HG03196 (cell line): ENCODE measurements around the gene CTXND1.
"Not testable (repeated sequence)": the region's sequence is repeated elsewhere in the genome, so short reads cannot be mapped to it uniquely, and the experiment has no call there.

ENCODE experiments used
- ATAC-seq: cut with Tn5 transposase; IDR thresholded peaks from one replicate; pipeline ENCODE4 v1.9.1; 2021; ENCODE audit not compliant: unreplicated experiment

Gene CTXND1

DNA sequence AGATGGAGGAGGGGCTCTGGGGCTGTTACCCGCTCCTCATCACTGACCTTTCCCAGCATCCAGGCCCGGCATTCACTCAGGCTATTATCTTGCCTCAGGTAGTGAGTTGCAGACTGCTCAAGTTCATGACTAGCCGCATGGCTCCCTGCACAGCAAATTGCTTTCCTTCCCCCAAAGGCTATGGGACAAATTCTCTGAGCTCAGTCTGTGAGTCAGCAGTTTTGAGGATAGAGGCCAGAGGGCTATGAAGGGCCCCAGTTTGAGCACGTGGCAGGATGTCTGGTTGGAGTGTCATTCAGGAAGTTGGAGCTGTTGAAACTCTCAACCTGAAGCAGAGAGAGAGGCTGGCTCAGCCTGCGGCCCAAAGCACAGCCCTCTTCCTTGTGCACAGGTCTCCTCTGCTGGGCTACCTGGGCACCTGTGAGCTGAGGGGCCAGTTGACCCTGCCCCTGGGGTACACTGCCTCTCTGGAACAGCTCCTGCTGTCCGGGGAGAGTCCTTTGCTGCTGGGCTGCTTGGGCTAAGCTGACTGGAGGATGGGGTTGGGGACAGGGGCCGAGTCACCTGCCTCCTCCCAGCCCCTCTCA is 91.3 kb downstream of the CTXND1 start:
- no peak for ATAC-seq

DNA sequence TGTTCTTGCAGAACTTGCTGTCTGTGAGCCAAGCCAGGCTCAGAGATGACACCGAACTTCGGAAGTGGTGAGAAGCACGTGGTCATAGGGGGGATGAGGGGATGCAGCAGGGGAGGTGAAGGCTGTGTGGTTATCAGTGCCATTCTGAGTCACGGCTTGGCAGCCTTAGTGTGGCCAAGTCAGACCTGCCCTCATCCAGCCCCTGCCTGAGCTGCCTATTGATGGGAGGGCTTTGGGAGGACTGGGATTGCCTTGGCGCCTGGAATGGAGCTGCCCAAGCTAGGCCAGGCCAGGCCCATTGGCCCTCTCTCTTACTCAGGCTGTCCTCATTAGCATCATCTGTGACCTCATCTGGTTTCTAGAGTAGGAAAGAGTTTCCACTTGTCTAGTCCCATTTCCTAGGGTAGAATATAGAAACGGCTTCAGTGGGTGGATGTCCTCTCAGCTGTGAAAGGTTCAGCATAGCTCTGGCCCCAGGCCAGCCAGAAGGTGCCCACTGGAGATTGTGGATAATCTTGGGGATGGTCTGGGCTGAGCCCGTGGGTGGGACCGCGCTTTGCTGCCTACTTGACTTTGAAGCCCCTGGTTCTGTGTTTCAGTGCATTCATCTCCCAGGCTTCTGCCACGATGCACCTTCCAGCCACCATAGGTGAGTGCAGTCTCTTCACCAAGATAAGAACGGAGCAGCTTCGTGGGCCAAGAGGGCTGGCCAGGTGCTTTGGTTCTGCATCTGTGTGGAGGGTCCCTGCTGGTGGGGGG is 92.0 kb downstream of the CTXND1 start:
- ATAC-seq, result no peak

DNA sequence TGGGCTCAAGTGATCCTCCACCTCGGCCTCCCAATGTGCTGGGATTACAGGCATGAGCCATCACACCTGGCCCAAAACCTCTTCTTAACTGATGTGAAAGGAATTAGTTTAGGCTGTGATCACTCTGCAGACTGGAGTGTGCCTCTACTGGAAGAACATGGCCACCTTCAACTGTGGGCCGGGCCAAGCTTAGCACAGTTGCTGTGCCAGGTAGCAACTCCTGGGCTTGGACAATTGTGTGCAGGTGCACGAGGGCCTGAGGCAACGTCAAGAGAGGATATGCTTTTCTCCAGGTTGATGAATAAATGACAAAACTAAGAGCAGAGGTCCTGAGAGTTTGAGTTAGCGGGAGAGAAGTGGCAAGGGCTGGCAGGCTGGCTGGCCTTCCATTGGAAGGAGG is 92.7 kb downstream of the CTXND1 start:
- no peak for ATAC-seq

DNA sequence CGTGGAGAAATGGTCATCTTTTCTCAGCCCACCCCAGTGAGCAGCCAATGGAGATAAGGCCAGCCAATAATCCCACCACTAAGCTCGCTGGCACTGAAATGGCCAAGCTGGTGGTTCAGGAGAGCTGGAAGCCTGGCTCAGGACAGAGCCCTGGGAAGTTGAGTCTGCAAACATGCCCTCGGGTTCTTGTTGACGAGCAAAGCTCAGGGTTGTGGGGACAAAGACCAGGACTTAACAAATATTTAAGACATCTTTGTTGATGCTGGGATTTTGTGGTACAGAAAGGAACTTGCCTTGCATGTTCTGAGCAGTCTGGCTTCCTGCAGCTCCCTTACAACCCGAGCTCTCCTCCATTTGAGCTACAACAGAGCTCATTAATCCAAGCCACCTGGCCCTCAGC is 94.8 kb downstream of the CTXND1 start:
- no peak for ATAC-seq

DNA sequence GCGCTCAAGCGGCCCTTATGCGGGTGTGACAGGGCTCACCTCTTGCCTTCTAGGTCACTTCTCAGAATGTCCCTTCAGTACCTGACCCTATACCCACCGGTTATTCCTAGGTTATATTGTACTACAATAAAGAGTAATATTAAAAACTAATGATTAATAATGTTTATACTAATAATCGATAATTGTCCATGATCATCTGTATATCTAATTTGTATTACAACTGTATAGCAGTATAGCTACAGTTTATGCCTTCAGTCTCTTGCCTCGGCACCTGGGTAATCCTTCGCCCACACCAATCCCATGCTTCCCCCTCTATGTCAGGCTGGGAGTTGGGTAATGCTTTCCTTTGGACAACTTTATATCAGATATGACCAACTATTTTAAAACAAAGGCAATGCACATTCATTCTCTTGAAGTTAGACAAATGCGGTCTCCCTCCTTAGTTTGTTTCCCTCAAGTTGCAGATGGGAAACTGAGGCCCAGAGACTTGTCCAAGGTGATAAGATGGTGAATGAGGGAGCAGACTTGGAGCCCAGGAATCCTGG is 95.8 kb downstream of the CTXND1 start:
- no peak for ATAC-seq

DNA sequence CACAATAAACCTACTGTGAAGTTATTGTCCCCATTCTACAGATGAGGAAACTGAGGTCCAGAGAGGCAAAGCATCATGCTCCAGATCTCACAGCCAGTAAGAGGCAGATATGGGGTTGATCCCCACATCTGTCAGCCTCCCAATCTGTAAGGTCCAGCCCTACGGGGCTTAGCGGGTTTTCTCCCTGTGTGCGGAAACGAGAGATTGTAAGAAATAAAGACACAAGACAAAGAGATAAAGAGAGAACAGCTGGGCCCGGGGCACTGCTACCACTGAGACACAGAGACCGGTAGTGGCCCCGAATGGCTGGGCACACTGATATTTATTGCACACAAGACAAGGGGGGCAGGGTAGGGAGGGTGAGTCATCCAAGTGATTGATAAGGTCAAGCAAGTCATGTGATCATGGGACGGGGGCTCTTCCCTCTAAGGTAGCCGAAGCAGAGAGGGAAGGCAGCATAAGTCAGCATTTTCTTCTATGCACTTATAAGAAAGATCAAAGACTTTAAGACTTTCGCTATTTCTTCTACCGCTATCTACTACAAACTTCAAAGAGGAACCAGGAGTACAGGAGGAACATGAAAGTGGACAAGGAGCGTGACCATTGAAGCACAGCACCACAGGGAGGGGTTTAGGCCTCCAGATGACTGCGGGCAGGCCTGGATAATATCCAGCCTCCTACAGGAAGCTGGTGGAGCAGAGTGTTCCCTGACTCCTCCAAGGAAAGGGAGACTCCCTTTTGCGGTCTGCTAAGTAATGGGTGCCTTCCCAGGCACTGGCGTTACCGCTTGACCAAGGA is 96.4 kb downstream of the CTXND1 start:
- not testable (repeated sequence) for ATAC-seq

DNA sequence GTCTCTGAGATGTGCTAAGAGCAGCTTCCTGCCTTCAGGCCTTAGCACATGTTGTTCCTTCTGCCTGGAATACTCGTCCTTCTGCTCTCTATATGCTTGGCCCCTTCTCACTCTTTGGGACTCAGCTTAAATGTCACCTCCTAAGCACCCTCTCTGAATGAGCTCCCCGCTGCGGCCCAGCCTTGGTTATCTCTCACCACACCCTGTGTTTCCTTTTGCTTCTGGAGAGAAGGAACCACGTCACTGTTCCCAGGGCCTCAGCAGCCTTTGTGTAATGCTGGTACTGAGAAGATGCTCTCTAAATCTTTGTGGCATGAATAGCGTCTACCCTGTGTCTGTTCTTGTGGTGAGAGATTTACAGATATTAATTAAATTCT is 97.0 kb downstream of the CTXND1 start:
- ATAC-seq, result no peak

DNA sequence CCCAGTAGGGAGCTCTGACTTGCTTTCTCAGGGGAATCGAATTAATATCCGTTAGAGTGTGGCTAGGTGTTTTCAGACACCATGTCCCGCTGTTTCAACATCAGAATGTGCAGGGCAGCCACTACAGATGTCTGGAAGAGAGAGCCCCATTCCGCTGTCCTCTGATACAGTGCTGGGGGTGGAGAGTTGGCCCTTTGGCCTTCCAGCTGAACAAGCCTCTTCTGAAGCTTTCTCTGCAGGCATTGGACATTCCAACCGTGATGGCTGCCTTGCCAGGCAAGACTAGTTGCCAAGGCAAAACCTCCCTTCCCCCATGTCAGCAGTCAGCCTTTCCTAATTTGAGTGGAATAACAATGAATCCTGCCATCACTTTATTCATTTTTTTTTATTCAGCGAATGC is 97.7 kb downstream of the CTXND1 start:
- ATAC-seq, result no peak

DNA sequence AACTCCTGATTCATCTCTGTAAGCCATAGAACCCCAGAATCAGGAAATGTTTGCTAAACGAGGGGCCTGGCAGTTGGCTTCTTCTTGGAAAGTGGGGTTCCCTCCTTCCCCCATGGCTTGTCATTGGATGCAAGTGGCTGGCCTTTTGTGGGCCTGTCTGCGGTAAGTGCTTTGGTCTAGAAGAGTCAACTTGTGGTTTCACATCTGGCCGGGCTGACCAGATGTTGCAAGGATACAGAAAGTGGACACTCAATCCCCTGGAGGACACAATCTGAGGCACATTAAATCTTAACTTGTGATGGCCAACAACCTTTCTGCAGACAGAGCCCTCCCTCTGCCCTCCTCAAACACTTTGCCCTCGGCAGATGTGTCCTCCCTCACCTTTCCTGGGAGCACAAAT is 98.1 kb downstream of the CTXND1 start:
- ATAC-seq, result no peak

DNA sequence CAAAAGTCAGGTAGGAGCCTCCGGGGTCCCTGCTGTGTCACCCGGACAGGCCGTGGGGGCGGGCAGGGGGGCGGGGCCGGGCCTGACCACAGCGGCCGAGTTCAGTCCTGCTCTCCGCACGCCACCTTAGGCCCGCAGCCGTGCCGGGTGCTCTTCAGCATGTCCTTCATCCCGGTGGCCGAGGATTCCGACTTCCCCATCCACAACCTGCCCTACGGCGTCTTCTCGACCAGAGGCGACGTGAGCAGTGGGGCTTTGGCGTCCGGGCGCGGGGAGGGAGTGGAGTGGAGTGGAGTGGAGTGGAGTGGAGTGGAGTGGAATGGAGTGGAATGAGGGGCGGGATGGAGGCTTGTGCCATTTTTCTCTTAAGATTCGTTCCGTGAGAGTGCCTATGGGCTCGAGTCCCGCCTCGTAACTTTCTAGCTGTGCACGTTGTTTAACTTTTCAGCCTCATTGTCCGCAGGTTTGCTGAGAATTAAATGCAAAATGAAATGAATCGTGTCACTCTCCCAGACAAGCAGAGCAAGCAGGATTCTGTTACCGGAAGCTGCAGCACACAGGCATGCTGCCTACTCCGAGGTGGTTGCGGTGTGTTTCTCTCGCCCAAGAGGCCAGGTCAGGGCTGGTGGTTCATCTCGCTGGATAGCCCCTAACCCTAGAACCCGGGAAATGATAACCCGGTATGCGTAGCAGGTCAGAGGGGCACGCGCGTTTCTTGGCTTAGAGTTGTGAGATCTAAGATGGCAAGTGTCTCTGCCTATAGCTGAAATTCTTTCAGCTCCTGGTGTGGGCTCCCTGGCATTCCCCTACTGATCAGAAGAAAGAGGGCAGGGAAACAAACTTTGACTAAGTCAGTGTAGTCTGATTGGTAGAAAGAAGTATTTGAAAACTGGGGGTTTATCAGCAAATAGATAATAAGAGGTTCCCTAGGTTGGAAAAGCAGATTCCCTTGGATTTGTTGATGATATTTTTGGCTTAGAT is 98.8 kb downstream of the CTXND1 start, which contains the start of gene FAH:
TSS of gene FAH (plus strand) at position 104 of the 981 bp plus-strand sequence. CDS start at position 160, 56 bp downstream.
- peak; percentile 52 for ATAC-seq

DNA sequence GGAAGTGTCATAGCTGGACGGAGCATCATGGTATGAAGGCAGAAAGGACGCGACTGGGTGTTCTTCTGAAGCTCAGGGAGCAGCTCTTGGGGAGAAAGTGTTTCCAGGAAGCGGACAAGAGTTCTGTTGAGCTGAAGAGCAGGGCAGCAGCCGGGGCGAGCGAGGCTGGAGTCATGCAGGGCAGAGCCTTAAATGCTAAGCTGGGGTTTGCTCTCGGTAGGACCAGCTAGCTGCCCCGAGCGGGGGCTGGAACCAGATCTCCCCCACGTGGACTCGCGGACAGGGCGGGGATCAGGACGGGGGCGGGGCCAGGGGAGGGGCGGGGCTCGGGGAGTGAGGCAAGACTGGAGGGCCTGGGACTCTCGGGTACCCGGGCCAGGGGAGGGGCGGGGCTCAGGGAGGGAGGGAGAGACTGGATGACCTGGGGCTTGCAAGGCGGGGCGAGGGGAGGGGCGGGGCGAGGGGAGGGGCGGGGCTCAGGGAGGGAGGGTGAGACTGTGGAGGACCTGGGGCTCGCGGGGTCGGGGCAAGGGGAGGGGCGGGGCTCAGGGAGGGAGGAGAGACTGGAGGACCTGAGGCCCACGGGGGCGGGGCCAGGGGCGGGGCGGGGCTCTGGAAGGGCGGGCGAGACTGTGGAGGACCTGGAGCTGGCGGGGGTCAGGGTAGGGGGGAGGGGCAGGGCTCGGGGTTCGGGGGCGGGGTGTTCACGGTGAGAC is 99.7 kb downstream of the CTXND1 start:
- ATAC-seq, result peak; percentile 47

DNA sequence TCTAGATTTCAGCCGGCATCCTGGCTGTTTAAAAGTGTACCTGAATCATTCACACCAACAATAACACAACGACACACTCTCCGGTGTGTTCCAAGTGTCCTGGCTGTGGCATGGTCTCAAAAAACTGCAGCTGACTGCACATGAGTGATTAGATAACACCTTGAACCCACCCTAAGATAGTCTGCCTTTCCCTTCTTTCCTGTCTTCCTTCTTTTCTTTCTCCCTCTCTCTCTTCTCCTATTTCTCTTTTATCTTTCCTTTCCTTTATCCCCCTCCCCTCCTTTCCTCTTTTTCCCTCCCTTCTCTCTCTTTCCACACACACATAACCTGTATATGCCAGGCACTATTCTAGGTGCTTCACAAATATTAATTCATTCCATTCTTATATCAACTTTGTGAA is 100.4 kb downstream of the CTXND1 start:
- ATAC-seq, result no peak

DNA sequence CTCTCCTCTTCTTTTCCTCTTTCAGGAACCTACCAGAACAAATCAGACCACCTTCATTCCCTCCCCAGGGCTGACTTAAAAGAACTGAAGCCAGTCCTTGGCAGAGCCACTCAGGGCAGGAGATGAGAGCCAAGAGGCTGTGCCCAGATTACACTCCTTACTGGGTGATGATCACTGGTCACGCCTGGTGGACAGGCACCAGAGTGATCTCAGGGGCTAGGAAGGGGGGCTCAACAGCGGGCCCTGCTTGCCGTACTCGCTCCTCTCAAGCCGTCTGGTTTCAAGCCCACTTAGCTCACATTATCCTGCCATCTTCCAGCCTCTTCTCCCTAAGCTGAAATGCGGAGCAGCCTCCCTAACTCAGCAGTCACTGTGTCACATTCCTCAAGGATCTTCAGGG is 100.9 kb downstream of the CTXND1 start:
- ATAC-seq, result no peak
